CD4-positive, alpha-beta T cell (primary cell): ENCODE data around the gene CDIP1. TPM values are rescaled to one million over a fixed set of nuclear protein-coding genes. Genes with fewer than 3 reads are reported as not detected.

Source experiments
- ATAC-seq: fragments of 200-7000 bp; cut with Tn5 transposase; one replicate; pipeline ENCODE4 v1.10.0; 2022; ENCODE audit warnings: mild to moderate bottlenecking; ENCODE audit not compliant: poor library complexity
- CTCF ChIA-PET: fragments of 350-600 bp; sonication (Branson Sonifier 250); formaldehyde crosslinking; loops from one replicate; lab custom pipeline; 2021; ENCODE audit warnings: antibody characterized with exemption, inconsistent platforms; lab: Charles Lee
- POLR2A ChIA-PET: fragments of 350-600 bp; sonication (Branson Sonifier 250); formaldehyde crosslinking; loops from one replicate; lab custom pipeline; 2021; ENCODE audit warnings: antibody characterized with exemption, inconsistent platforms; lab: Charles Lee
- DNase-seq, 14 experiments: peaks; one replicate each; pipeline ENCODE4 v3.0.0-alpha.2; 2013 to 2020; ENCODE audit warnings: mixed read lengths in 2 of 14
- H3K27ac ChIP-seq, 2 donors: one replicate each; pipeline versions ENCODE4 v1.5.1 to v1.7.0; 2013; ENCODE audit warnings: low read length in 2 of 2, low read depth in 1 of 2, mild to moderate bottlenecking in 1 of 2
- H3K27me3 ChIP-seq, 2 experiments: 1 replicate in 1 of 2; 2 replicates in 1 of 2; pipeline versions ENCODE4 v1.6.1 to v1.7.0; 2013; ENCODE audit warnings: low read length in 2 of 2, control low read depth in 1 of 2, mild to moderate bottlenecking in 1 of 2, moderate library complexity in 1 of 2; ENCODE audit not compliant: insufficient read depth in 2 of 2, control insufficient read depth in 1 of 2
- H3K36me3 ChIP-seq: one replicate; pipeline ENCODE4 v1.6.1; 2013; ENCODE audit warnings: low read length, control low read depth; ENCODE audit not compliant: insufficient read depth
- H3K4me1 ChIP-seq: one replicate; pipeline ENCODE4 v1.6.1; 2013; ENCODE audit warnings: low read length, control low read depth; ENCODE audit not compliant: insufficient read depth
- H3K4me3 ChIP-seq: one replicate; pipeline ENCODE4 v1.5.1; 2013; ENCODE audit warnings: mild to moderate bottlenecking, low read length, moderate library complexity
- H3K9me3 ChIP-seq, 2 experiments: 1 replicate in 1 of 2; 2 replicates in 1 of 2; pipeline versions ENCODE4 v1.6.1 to v1.7.0; 2013; ENCODE audit warnings: low read length in 2 of 2, mild to moderate bottlenecking in 2 of 2, control low read depth in 1 of 2, moderate library complexity in 1 of 2; ENCODE audit not compliant: control insufficient read depth in 1 of 2, insufficient read depth in 1 of 2
- H3K27ac Mint-ChIP-seq: one replicate; pipeline ENCODE4 v1.8.0; 2020; ENCODE audit warnings: mixed read lengths
- H3K27me3 Mint-ChIP-seq: one replicate; pipeline ENCODE4 v1.8.0; 2021; ENCODE audit warnings: mixed read lengths
- H3K36me3 Mint-ChIP-seq: one replicate; pipeline ENCODE4 v1.8.0; 2021; ENCODE audit warnings: low read depth, mixed read lengths
- H3K4me1 Mint-ChIP-seq: one replicate; pipeline ENCODE4 v1.8.0; 2021; ENCODE audit warnings: low read depth, mixed read lengths
- H3K4me3 Mint-ChIP-seq: one replicate; pipeline ENCODE4 v1.8.0; 2020; ENCODE audit warnings: mild to moderate bottlenecking, mixed read lengths
- H3K9me3 Mint-ChIP-seq: one replicate; pipeline ENCODE4 v1.8.0; 2020; ENCODE audit warnings: mixed read lengths
- CTCF ChIP-seq: fragments of 200-600 bp; IDR thresholded peaks from one replicate; pipeline ENCODE4 v1.8.0; 2022; ENCODE audit warnings: antibody characterized with exemption, mild to moderate bottlenecking
- intact Hi-C, 2 experiments: fragments of 100-400 bp; cut with DNase I in 1 of 2; cut with micrococcal nuclease in 1 of 2; formaldehyde crosslinking; loops; one replicate each; pipeline versions ENCODE4 v1.15.1 to v1.9.0; 2023 to 2025; cut with DNase I, micrococcal nuclease
- total RNA-seq, 174 experiments: library from RNA in 2 of 174; stranded (reverse) in 2 of 174; gene quantifications; one replicate each; pipeline ENCODE4 v1.2.3 and lab custom pipeline; 2021 to 2026

The CDIP1 gene
- total RNA-seq, 2 experiments from 2014 or later = 19.5 to 22.4 TPM

GRCh38 chr16:4529085-4530060 is 9.2 kb downstream of the CDIP1 start:
- Mint-ChIP-seq H3K27me3 (no peaks in the 10 kb centered on the region), H3K4me3 (peak overlapping the region; percentile 78), H3K36me3 (peaks cover 6% of the 10 kb centered on the region), H3K27ac (peak overlapping the region; percentile 77), H3K4me1 (peaks cover 46% of the 10 kb centered on the region), H3K9me3 (no peaks in the 10 kb centered on the region)
- Histone ChIP-seq H3K27me3 (no peaks in the 10 kb centered on the region), H3K27ac (no peak overlapping the region), H3K4me1 (peaks cover 48% of the 10 kb centered on the region), H3K4me3 (no peak overlapping the region), H3K36me3 (peaks cover 27% of the 10 kb centered on the region), H3K9me3 (peaks cover 0 to 4% of the 10 kb centered on the region in 2 experiments)
- CTCF ChIA-PET = interaction anchor here (0.6 to 0.7 kb wide), 3 partner anchors 42 to 241 kb away, joined by 3 to 4 read pairs (median 3); no protein-coding TSS in a partner anchor
- no peak for TF ChIP-seq CTCF
- POLR2A ChIA-PET = interaction anchor here (1.1 to 1.6 kb wide), 3 partner anchors 10 to 24 kb away, joined by 6 to 9 read pairs (median 7); partner anchors contain the start of gene CDIP1
- ATAC-seq (peak; percentile 79), DNase-seq (peak in 3 of 14 experiments; percentile 34 to 53 (median 35))
- intact Hi-C loops = loop anchor here in 1 of 2 experiments (2.0 kb wide), 1 partner anchor 15 kb away; no protein-coding TSS in a partner anchor

GRCh38 chr16:4525634-4526277 is 12.8 kb downstream of the CDIP1 start:
- peaks cover 27% of the 10 kb centered on the region for H3K4me1 ChIP-seq
- H3K27ac Mint-ChIP-seq = no peak overlapping the region
- DNase-seq (no peak), ATAC-seq (no peak)
- no peak overlapping the region for H3K27ac ChIP-seq
- no peak overlapping the region for H3K4me3 Mint-ChIP-seq
- no peaks in the 10 kb centered on the region for H3K27me3 Mint-ChIP-seq
- ChIA-PET CTCF (no interaction called here), POLR2A (no interaction called here)
- intact Hi-C loops = no loop called here
- no peak for TF ChIP-seq CTCF
- H3K9me3 Mint-ChIP-seq = no peaks in the 10 kb centered on the region
- H3K36me3 ChIP-seq = peaks cover 24% of the 10 kb centered on the region
- peaks cover 0 to 4% of the 10 kb centered on the region in 2 experiments for H3K9me3 ChIP-seq
- H3K36me3 Mint-ChIP-seq = peaks cover 5% of the 10 kb centered on the region
- no peaks in the 10 kb centered on the region for H3K27me3 ChIP-seq
- H3K4me1 Mint-ChIP-seq = peaks cover 41% of the 10 kb centered on the region
- H3K4me3 ChIP-seq = no peak overlapping the region

- no peak for TF ChIP-seq CTCF
- no peak overlapping the region for H3K4me3 Mint-ChIP-seq
- H3K27me3 ChIP-seq = no peaks in the 10 kb centered on the region
- no peak overlapping the region for H3K4me3 ChIP-seq
- peaks cover 25% of the 10 kb centered on the region for H3K36me3 ChIP-seq
- H3K27ac Mint-ChIP-seq = no peak overlapping the region
- POLR2A ChIA-PET = no interaction called here
- H3K4me1 Mint-ChIP-seq = peaks cover 39% of the 10 kb centered on the region
- peaks cover 0 to 4% of the 10 kb centered on the region in 2 experiments for H3K9me3 ChIP-seq
- CTCF ChIA-PET = interaction anchor here (2.5 kb wide), 1 partner anchor 24 kb away, joined by 7 read pairs; no protein-coding TSS in a partner anchor
- ATAC-seq (no peak), DNase-seq (no peak)
- intact Hi-C loops = no loop called here
- no peak overlapping the region for H3K27ac ChIP-seq
- H3K4me1 ChIP-seq = peaks cover 21% of the 10 kb centered on the region
- H3K27me3 Mint-ChIP-seq = no peaks in the 10 kb centered on the region
- H3K36me3 Mint-ChIP-seq = peaks cover 5% of the 10 kb centered on the region
- H3K9me3 Mint-ChIP-seq = no peaks in the 10 kb centered on the region
These were observed 13.5 kb downstream of the CDIP1 start for GRCh38 chr16:4525069-4525468.
